HS-27A (cell line): Measurements from ENCODE around the gene FOXRED1.
"Not testable (repeated sequence)": the region's sequence is repeated elsewhere in the genome, so short reads cannot be mapped to it uniquely, and the experiment has no call there.

Source experiments
- DNase-seq: peaks from one replicate; pipeline ENCODE4 v3.0.0-alpha.2; 2012; ENCODE audit warnings: low read depth, missing footprints

FOXRED1 gene

DNA sequence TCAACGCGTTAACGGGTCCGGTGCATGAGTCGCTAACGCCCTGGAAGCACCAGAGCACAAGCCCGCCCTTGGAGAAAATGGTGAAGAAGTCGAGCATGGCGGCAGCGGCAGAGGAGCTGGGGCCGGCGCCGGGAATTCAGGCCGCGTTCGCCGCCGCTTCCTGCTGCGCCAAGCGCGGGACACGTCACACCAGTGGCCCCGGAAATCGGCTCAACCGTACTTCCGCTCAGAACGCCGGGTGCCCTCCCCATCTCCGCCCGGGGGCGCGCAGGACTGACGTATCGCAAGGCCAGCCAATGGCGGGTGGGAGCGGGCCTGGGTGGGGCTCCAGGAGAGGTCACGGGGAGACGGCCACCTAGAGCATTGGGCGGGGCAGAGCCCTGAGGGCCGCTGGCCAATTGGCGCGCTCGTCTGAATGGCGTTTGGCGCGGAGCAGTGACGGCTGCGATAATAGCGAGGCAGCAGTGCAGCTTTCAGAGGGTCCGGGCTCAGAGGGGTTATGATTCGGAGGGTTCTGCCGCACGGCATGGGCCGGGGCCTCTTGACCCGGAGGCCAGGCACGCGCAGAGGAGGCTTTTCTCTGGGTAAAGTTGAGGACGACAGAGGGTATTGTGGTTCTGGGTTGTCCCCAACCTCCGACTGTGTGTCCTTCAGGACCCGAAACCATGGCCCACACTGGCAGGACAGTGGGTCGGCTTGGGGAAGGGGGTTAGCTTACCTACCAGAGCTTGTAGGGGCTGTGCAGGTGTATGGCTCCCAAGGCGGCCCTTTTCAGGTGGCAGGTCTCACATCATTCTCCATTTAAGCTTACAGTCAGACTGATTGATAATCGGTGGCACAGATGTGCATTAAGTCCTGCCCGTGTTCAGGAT, at the start of gene FOXRED1, which contains the start of gene SRPRA:
TSS of gene FOXRED1 (plus strand) at position 447 of the 872 bp plus-strand sequence. CDS start at position 500, 53 bp downstream.
TSS of gene SRPRA (minus strand) at position 188 of the 872 bp plus-strand sequence. CDS start at position 97, 91 bp downstream.
- DNase-seq = peak; percentile 57

DNA sequence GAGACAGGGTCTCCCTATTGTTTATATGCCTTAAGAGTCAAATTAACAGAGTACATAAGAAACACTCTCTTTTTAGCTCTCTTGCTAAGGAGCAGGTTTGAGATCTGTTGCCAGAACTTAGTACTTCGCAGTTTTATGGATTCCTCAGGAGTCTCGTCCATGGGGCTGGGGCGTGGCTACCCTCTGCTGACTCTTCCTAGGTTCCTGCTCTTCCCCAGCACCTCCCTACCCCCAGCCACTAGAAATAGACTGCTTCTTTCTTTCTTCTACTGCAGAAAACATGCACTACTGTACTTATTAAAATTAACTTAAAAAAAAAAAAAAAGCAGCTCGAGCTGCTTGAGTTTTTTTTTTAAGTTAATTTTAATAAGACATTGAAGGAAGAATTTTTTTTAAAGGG, 49.4 kb upstream of the FOXRED1 start:
- DNase-seq = no peak

DNA sequence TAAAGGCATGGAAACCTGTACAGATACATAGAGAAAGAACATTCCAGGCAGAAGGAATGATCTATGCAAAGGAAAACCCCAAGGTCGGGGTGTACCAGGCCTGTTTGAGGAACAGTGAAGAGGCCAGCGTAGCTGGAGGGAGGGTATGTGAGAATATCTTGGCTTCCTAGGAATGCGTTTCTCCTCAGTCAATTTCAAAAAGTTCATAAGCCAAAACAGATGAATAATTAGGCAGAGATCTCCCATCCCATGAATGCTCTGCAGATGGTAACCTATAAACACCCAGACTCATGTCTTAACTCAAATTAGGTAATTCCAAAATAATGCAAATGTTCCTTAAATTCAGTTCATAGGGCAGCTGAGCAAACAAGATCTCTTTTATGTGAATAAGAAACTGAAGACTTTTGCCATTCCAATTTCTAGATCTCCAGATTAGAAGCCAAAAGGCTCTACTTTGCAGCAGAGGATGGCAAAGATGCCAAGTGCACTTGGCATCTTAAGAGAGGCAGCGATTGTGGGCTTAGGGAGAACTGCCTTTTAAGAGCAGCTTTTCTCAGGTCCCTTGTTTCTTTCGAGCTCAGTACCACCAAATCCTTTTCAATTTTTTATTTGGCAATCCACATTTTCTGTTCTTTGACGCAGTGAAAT, 44.2 kb upstream of the FOXRED1 start:
- no peak for DNase-seq

DNA sequence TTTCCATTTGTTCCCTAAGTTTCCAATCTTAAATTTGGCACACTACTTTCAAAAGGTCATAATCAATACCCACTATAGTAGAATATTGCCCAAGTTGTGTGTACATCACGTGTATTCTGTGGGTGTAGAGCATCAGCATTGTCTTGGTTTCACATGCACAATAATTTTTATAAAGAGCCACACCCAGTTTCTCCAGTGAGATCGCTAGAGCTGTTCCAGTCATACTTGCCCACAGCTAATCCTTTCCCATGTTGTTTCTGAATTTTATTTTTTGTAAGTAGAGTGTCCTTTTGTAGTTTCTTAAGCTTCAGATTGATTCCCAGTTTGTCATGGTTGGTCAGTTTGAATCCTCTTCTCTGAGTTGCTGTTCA, 43.7 kb upstream of the FOXRED1 start:
- no peak for DNase-seq

DNA sequence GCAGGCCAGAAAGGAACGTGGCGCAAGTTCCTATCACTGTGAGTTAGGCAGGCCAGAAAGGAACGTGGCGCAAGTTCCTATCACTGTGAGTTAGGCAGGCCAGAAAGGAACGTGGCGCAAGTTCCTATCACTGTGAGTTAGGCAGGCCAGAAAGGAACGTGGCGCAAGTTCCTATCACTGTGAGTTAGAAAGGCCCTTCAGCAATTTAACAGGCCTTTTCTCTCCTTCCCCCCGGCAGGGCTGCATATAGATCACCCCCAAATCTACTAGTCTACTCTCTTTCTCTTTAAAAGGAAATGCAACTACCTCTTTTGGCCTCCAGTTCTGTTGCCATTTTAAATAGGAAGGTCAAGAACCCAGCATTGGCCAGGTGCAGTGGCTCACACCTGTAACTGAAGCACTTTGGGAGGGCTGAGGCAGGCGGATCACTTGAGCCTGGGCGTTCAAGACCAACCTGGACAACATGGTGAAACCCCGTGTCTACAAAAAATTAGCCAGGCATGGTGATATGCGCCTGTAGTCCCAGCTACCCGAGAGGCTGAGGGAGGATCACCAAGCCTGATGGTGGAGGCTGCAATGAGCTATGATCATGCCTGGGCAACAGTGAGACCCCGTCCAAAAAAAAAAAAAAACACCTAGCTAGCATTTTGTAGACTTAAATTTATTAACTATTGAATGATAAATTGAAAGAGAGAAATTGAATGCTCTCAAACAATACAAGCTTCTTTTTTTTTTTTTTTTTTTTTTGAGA, 42.4 kb upstream of the FOXRED1 start:
- no peak for DNase-seq

DNA sequence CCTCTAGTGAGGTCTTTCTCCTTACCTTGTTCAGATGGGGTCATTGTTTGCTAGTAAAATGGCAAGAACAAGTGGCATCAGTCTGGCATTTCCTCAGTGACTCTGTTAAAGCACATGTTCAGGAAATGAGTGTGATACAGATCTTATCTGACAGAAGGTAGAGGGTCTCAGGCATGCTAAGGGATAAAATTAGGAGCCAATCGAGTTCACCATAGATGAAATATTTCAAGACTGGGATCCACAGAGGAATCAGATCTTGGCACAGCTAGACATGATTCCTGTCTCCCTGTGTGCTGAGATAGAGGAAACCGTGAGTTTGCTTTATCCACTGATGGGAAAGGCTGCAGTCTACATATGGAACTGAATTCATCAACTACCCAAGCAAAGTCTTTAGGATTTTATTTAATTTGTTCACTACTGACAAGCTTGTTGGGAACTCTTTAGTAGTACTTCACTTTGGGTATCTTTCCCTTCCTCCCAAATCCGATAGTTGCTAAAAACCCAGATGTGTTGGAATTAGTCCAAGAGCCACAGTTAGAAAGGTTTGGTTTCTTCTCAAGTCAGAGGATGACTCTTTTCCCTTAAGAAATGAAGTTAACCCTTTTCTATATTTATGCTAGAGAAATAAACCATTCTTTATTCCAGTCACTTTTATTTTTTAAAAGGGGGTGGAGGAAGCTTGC, 39.0 kb upstream of the FOXRED1 start:
- DNase-seq = no peak

DNA sequence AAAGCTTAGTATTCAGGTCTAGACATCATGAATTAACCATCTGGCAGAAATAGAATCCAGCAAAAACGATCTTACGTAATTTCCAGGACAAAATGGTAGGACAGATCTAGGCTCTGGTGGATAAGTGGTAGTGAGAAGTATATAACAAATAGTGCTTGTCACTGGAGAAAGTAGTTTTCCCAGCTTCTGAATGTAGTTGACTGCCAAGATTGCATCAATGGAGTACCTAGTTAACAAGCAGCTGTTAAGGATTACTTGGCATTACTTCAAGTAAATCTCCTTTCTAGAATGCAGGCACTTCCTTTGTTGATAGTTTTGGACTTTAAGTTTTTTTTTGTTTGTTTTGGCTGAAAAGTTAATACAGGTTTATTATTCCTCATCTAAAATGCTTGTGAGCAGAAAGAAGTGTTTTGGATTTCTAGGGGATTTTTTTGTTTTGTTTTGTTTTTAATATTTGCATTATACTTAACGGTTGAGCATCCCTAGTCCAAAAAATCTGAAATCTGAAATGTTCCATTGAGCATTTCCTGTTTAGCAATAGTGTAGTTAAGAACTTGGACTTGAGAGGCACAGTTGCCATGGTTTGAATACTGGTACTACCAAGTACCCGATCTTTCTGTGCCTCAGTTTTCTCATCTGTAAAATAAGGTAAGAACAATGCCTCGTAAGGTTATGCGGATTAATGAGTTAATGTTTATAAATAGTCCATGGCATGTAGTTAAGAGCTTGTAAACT, 37.1 kb upstream of the FOXRED1 start:
- no peak for DNase-seq

DNA sequence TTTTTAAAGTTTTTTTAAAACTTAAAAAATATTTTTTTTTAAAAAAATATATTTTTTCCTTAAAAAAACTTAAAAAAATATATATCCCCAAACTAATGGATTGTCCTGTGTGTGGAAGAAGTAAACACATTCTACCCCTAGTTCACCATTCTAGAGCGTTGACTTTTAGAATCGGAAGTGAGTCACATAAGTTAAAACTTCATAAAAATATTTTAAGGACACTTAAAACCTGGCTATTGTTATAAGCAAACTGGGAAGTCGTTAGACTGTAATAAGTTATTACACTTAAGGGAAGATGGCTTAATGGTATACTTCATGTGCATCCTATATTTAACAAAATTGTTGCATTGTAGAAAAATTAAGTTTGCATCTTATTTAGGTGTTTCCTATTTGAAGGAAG, 36.3 kb upstream of the FOXRED1 start:
- no peak for DNase-seq

DNA sequence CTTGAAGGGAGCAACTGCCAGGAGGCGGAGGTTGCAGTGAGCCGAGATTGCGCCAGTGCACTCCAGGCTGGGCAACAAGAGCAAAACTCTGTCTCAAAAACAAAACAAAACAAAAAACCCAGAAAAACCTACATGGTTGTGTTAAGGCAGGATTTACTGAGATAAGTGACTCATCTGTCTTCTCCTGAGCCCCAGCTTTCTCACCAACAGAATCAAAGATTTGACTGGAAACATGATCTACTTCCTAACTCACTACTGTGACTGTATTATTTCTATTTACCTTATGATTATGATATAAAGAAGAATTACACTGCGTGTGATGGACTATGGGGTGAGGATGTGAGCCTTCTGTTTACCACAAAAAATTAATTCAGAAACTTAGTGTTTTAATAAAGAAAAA, 35.6 kb upstream of the FOXRED1 start:
- no peak for DNase-seq

DNA sequence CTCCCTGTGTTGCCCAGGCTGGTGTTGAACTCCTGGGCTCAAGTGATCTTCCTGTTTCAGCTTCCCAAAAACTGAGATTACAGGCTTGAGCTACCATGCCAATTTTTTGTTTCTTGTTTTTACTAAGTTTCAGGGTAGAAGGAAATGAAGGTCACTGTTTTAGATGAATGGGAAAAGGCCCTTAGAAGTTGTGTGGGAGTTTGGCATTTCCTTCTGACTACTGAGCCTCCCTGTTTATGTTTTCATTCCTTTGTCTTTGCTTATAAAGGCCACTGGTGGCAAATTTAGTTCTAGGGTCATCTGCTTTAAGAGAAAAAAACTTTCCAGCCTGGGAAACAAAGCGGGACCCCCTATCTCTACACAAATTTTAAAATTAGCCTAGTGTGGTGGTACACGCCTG, 22.3 kb upstream of the FOXRED1 start:
- no peak for DNase-seq

DNA sequence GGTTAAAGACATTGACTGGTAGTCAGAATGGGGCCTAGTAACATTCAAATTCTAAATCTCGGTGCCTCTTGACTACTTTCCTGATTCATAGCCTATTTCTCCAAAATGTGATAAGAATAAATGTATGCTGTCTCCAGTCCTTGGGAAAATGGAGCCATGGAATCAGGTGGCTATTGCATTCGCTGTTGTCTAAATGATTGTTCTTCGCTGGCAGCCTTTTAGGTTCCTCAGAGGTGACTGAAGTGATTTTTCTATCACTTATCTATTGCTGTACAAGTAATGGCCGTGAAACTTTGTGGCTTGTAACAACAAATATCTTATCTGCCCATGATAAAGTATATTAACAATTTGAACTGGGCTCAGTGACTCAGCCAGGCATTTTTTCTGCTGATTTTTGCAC, 15.7 kb upstream of the FOXRED1 start:
- no peak for DNase-seq

DNA sequence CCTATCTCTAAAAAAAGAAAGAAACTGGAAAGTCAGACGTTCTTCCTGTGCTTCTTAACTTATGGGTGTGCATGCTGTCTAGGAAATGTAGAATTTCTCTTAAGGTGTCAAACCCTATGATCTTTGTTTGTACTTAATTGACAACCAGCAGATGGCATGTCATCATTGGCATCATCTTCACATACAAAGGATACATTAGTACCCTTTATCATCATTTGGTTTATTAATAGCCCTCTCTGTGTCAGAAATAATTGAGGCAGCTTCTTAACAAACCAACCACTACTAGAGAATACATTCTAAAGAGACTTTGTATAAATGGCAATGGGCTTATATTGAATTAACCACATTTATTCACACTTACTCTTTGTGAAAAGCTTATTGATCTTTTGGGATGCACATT, 14.1 kb upstream of the FOXRED1 start:
- DNase-seq = no peak

DNA sequence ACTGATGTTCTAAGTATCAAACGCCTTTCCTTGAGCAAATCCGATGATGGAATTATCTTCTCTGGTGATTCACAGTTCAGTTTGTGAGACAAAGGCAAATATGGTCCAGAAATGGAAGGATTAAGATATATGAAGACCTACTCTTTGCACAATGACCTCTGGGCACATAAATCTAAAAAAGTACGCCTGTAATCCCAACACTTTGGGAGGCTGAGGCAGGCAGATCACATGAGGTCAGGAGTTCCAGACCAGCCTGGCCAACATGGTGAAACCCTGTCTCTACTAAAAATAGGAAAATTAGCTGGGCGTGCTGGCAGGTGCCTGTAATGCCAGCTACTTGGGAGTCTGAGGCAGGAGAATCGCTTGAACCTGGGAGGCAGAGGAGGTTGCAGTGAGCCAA, 13.4 kb upstream of the FOXRED1 start:
- DNase-seq = not testable (repeated sequence)

DNA sequence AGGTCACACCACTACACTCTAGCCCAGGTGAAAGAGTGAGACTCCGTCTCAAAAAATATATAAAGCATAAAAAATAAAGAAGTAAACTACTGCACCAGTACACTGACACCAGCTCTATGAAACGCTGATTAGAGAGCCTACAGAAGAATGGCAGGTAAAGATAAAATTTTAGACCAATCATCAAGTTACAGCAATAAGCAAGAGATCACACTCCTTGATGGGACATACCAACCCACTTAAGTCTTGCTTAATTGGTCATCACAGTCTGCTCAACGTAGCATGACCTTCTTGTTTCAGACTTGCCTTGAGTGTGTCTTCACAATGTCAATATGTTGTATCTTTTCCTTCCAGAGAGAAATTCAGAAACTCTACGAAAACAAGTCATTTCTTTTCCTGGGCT, 12.7 kb upstream of the FOXRED1 start:
- no peak for DNase-seq

DNA sequence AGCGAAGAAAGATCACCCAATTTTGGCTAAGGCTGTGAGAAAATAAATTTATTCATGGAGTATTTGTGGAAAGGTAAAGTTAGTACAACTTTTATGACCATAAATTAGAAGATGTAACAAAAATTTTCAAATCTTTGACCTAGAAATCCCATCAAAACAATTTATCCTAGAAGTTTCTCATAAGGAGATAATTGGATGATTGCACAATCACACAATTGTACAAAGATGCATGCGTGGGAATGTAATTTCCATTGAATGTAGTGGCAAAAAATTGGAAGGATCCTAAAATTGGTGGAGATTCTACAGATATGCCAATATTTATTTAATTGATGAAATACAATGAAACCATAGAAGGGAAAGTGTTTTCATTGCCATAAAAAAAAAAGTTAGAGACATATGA, 11.8 kb upstream of the FOXRED1 start:
- DNase-seq = no peak

DNA sequence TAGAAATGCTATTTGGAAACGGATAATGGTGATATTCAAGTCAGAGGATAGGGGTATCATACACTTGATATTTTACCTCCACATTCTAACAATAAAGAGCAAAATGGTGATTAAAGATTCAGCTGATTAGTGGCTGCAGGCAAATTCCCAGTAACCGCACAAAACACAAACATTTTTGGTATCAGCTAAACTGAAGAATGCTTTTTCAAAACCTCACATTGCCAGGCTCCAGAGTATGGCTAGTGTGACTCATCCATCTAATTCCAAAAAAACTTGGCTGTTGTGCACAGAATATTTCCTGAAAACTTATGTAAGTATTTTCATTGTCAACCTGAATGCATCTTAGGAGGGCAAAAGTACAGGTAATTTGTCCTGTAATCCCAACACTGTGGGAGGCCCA, 11.2 kb upstream of the FOXRED1 start:
- DNase-seq = no peak

DNA sequence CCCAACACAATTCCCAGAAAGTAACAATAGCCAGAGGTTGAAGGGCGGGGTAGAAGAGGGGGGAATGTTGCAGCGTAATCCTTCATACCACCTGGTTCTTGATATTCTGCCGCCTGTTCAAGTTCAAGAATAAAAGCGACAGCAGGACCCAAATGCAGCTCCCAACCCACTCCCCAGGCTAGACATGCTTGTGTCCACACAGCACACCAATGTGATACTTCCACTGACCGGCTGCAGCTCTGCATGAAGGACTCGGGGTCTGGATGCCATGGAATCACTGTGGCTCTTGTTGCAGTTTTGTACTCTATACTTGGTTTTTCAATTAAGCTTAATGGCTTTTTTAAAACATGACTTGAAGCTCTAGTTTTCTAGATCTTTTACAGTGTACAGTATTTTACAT, 6.7 kb upstream of the FOXRED1 start:
- no peak for DNase-seq

DNA sequence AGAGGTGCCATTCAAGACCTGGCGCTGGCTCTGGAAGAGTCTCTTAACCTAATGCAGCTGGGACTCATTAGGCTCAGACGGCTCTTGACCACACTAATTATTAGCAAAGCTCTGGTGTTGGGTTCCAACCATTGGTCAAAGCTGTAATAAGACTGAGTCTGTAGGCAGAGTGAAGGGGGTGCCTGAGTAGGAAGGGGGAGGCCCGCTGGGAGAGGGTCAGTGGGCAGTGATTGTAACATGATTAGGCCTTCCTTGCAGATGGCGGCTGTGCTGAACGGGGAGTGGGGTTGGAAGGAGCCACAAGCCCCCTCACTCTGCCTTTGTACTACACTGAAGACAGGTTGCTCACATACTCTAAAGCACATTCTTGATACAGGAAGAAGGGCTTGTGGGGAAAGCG, 5.5 kb upstream of the FOXRED1 start:
- no peak for DNase-seq

DNA sequence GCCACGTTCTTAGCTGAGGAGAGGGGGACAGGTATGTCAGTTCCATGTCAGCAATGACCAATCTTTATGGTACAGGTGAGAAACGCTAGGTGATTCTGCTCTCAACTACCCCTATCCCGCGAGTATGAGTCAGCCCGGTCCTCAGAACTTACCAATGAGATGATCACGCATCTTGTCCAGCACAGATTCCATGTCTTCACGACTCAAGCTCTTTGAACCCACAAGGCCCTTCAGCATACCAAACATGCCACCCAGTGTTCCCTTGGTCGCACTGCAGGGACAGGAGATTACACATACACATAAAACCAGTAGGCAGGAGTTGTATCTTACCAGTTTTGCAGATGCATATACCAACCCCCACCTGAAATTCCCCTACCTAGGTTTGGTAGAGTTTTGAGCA, 3.1 kb upstream of the FOXRED1 start:
- no peak for DNase-seq

DNA sequence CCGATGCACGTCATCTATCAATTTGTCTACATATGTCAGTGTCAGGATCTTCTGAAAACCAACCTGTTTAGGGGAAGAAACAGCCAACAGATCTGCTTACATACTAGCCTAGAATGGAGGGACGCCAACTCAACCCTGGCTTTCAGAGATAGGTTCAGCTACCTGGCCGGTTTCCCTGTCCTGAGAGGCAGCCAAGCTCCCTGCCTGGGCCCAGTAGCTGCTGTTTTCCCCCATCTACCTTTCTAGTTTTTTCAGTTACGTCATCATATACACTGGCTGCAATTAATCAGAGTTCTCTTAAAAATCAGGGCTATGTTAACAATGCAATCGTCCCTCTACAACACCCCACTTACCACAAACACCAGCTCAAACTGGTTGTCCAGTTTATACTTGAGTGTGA, 1.3 kb upstream of the FOXRED1 start:
- no peak for DNase-seq

DNA sequence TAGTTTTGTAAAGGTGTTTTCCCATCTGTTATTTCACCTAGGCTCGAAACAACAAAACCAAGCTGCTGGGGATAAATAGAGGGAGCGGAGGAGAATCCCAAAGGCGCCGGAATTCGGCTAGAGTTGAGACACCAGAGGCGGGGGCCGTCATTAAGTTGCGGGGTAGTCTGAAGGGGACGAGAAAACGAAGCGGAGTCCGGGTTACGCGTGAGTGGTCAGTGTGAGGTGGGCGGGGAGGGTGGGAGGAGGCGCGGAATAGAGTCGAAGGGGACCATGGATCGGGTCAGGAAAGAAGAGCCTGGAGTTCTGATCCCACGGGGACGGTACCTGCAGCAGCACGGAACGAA, 620 bp upstream of the FOXRED1 start:
- no peak for DNase-seq

DNA sequence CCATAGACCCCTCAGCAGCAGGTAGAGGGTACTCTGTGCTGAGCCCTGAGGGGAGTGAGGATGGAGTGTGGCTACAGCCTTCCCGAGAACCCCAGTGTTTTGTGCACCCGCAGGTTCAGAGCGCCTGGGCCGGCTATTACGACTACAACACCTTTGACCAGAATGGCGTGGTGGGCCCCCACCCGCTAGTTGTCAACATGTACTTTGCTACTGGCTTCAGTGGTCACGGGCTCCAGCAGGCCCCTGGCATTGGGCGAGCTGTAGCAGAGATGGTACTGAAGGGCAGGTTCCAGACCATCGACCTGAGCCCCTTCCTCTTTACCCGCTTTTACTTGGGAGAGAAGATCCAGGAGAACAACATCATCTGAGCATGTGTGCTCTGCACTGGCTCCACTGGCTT, 8.4 kb downstream of the FOXRED1 start:
- DNase-seq = no peak
